Cardiac fibroblast (primary cell): ENCODE measurements around the gene C6.
A peak's percentile ranks its signal among the peaks of the same experiment; 100 is the strongest.

Experiments used
- DNase-seq, 2 donors: peaks; one replicate each; pipeline versions ENCODE4 v3.0.0 to v3.0.0-alpha.2; 2010; ENCODE audit warnings: low read depth in 2 of 2
- H3K4me3 ChIP-seq, 2 donors: replicated peaks in 1 of 2; 1 replicate in 1 of 2; 2 replicates in 1 of 2; pipeline ENCODE4 v1.5.1; 2011; ENCODE audit warnings: low read depth in 2 of 2, low read length in 2 of 2, mild to moderate bottlenecking in 2 of 2, moderate library complexity in 1 of 2
- TF ChIP-seq, protein P1 (sequence below): IDR thresholded peaks from one replicate; pipeline ENCODE4 v1.5.1; 2011; ENCODE audit warnings: low read depth, mild to moderate bottlenecking, low read length, inconsistent platforms

The C6 gene

DNA sequence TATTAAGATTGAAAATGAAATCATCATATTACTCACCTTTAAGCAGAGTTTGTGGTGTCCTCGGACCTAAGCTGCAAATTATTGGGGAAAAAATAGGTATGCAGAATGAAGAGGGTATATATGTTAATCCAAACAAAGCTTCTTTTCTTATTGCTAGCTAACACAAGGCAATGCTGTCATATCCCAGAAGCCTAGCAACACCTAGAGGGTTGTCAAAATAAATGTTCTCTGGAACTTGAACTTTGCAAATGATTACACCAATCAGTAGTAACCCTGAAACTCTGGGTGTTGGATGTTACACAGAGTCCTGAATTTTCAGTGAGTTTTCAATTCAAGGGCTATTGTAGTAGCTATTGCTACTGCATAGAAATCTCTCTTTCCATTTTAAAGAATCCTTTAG lies at the start of gene C6:
Gene C6 (minus strand): TSS at position 193 of the 400 bp plus-strand sequence. CDS start 10,302 bp downstream, outside the sequence.
- DNase-seq, result peak in 1 of 2 donors; percentile 33
- TF ChIP-seq, protein P1, sequence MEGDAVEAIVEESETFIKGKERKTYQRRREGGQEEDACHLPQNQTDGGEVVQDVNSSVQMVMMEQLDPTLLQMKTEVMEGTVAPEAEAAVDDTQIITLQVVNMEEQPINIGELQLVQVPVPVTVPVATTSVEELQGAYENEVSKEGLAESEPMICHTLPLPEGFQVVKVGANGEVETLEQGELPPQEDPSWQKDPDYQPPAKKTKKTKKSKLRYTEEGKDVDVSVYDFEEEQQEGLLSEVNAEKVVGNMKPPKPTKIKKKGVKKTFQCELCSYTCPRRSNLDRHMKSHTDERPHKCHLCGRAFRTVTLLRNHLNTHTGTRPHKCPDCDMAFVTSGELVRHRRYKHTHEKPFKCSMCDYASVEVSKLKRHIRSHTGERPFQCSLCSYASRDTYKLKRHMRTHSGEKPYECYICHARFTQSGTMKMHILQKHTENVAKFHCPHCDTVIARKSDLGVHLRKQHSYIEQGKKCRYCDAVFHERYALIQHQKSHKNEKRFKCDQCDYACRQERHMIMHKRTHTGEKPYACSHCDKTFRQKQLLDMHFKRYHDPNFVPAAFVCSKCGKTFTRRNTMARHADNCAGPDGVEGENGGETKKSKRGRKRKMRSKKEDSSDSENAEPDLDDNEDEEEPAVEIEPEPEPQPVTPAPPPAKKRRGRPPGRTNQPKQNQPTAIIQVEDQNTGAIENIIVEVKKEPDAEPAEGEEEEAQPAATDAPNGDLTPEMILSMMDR, result no peak
- no peak within 1 kb of the TSS for H3K4me3 ChIP-seq

DNA sequence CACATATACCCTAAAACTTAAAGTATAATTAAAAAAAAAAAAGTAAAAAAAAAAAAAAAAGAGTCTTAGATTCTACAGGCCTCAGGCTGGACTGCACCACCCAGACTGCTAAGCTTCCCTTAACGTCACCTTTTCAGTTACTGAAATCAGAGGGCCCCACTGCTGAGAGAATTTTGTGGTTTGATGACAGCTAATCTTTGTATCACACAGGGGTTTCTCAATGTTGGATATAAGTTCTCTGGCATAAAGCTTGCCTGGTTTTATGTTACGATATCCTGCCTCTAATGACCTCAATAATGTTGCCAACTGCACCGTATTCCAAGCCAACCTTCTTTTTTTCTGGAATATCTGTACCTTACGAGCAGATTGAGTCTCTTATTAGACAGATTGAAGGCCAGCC lies 43.1 kb upstream of the C6 start:
- TF ChIP-seq, protein P1, result no peak
- H3K4me3 ChIP-seq, result no peak overlapping the region
- peak; percentile 12 to 96 for DNase-seq

DNA sequence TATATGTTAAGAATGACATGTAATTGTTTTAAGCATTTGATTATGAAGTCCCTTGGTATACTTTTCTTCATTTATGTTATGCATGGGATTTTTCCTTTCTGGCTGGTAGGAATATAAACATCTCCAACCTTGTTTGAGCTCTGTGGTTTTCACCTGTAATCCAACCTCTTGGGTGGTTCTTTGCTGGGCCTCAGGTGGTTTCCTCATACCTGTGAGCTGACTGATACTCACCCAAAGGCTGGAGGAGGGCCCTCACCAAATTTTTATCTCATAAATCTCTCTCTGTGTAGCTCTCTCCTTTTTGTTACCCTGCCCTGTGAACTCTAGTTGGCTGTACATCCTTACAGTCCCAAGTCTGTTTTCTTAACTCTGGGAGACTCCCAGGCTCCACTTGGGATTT lies 39.8 kb upstream of the C6 start:
- no peak for DNase-seq
- H3K4me3 ChIP-seq, result no peak overlapping the region
- TF ChIP-seq, protein P1, result no peak

DNA sequence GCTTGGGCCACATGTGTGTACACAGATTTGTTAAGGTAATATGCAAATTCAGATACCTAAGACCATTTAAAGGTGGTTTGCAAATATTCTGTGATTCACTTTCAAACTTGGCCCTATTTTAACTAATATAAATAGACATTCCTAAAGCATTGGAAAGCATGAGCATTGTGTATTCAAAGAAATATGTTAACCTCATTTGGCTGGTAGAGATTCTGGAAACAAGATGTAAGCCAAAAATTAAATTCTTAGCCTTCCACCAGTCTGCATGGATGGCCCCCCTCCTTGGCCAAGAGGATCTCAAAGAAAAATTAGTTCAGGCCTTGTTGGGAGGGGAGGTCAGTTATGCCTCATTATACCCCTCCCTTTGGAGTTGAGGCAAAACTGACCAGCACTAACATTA lies 38.7 kb upstream of the C6 start:
- no peak overlapping the region for H3K4me3 ChIP-seq
- TF ChIP-seq, protein P1, result no peak
- peak; percentile 53 to 54 for DNase-seq

DNA sequence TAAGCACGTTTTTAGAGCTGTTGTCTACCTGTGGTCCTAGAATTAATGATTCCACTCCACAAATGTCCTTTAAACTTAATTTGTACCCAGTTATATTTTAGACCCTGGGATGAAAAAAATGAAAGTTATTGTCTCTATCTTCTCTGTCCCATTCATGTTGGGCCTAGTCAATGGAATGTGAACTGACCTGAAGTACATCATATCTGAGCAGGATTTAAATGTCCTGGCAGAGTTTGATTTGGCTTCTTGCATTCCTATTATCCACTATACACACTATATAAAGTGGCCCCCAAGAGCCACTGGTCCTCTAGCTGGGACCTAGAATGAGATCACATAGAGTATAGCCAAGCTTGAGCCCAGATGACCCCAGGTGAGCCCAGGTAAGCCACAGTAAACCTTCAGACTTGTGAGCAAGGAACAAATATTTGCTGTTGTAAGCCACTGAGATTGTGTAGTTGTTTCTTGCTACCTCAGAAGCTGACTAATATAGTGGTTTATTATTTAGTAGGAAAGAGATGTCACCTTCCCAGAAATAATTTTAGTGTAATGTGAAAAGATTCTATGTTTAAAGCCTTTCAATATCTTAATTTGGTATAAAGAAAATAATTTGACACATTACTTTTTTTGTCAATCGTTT lies 37.1 kb upstream of the C6 start:
- no peak for DNase-seq
- no peak overlapping the region for H3K4me3 ChIP-seq
- TF ChIP-seq, protein P1, result no peak

DNA sequence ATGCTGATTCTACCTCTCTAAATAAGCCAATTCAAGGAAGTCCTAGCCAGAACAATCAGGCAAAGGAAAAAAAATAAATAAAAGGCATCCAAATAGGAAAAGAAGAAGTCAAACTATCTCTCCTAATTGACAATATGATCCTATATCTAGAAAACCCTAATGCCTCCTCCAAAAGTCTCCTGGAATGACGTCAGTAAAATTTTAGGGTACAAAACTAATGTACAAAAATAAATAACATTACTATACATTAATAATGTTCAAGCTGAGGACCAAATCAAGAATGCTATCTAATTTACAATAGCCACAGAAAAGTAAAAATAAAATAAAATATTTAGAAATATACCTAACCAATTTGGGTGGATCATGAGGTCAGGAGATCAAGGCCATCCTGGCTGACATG lies 33.8 kb upstream of the C6 start:
- no peak for DNase-seq
- TF ChIP-seq, protein P1, result no peak
- no peak overlapping the region for H3K4me3 ChIP-seq

DNA sequence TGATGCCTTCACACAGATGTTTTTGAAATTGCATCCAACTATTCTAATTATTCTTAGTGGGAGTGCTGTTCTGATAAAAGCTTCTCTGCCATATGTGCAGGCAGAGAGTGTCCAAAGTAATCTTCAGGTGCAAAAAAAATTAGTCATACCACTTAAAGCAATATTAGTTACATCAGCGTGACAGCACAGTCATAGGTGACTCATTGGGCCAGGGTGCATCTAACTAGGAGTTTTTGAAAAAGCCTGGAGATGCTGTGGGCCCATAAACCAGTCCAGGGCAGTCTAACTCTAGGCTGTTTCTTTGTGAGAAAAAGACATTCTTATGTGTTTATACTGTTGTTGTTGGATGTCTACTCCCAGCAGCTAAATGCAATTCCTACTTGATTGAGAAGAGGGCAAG lies 33.0 kb upstream of the C6 start:
- no peak overlapping the region for H3K4me3 ChIP-seq
- TF ChIP-seq, protein P1, result no peak
- DNase-seq, result peak; percentile 90 to 95
